BLaER1 treated with 17β-estradiol and CSF1 and Interleukin-3, amounts not matched to agents 10 nM and 100 nM (cell line): ENCODE data around the gene KCNA3.
A peak's percentile ranks its signal among the peaks of the same experiment; 100 is the strongest.

Source experiments
- H3K27ac ChIP-seq, 11 experiments: shearing (Covaris generic); formaldehyde crosslinking; 2 replicates each; pipeline ENCODE4 v1.8.1; 2022
- H3K27me3 ChIP-seq, 11 experiments: shearing (Covaris generic); formaldehyde crosslinking; 2 replicates each; pipeline ENCODE4 v1.8.1; 2022
- H3K36me3 ChIP-seq, 11 experiments: shearing (Covaris generic); formaldehyde crosslinking; 2 replicates each; pipeline ENCODE4 v1.8.1; 2022
- H3K4me1 ChIP-seq, 10 experiments: shearing (Covaris generic); formaldehyde crosslinking; 2 replicates each; pipeline ENCODE4 v1.8.1; 2022
- H3K4me2 ChIP-seq, 11 experiments: shearing (Covaris generic); formaldehyde crosslinking; 2 replicates each; pipeline ENCODE4 v1.8.1; 2022
- H3K4me3 ChIP-seq, 10 experiments: shearing (Covaris generic); formaldehyde crosslinking; 2 replicates each; pipeline ENCODE4 v1.8.1; 2022
- H3K9ac ChIP-seq, 11 experiments: shearing (Covaris generic); formaldehyde crosslinking; 2 replicates each; pipeline ENCODE4 v1.8.1; 2022
- H3K9me3 ChIP-seq, 11 experiments: shearing (Covaris generic); formaldehyde crosslinking; replicated peaks in 1 of 11; 2 replicates each; pipeline ENCODE4 v1.8.1; 2022
- H4K20me1 ChIP-seq, 11 experiments: shearing (Covaris generic); formaldehyde crosslinking; 2 replicates each; pipeline ENCODE4 v1.8.1; 2022
- Cebpa-rat ChIP-seq, 11 experiments: shearing (Covaris generic); IDR thresholded peaks; 2 replicates each; pipeline ENCODE4 v1.8.1; 2022

Gene KCNA3

GRCh38 chr1:110657351-110657750 lies 17.4 kb downstream of the KCNA3 start:
- no peak overlapping the region for H3K4me3 ChIP-seq
- no peak for TF ChIP-seq Cebpa-rat (IDR thresholded peaks at IDR 0.05)
- no peaks in the 10 kb centered on the region for H3K9me3 ChIP-seq
- no peaks in the 10 kb centered on the region for H4K20me1 ChIP-seq
- H3K4me1 ChIP-seq: peaks cover 0 to 7% (median 0%) of the 10 kb centered on the region in 10 experiments; a peak in 4 of 20 replicates
- H3K4me2 ChIP-seq: no peak overlapping the region
- 0 out of 22 replicates have a peak, but pooled peaks cover 0 to 5% (median 0%) of the 10 kb centered on the region in 11 experiments for H3K36me3 ChIP-seq
- H3K9ac ChIP-seq: no peak overlapping the region
- H3K27me3 ChIP-seq: no peaks in the 10 kb centered on the region
- H3K27ac ChIP-seq: no peak overlapping the region

- Histone ChIP-seq H4K20me1 (no peaks in the 10 kb centered on the region), H3K36me3 (no peaks in the 10 kb centered on the region), H3K9ac (no peak overlapping the region), H3K4me3 (no peak overlapping the region), H3K27ac (no peak overlapping the region), H3K4me2 (no peak overlapping the region), H3K9me3 (0 out of 22 replicates have a peak, but pooled peaks cover 0 to under 1% (median 0%) of the 10 kb centered on the region in 11 experiments), H3K27me3 (no peaks in the 10 kb centered on the region), H3K4me1 (peaks cover 0 to 38% (median 10%) of the 10 kb centered on the region in 10 experiments; a peak in 15 of 20 replicates)
- no peak for TF ChIP-seq Cebpa-rat (IDR thresholded peaks at IDR 0.05)
Observed at GRCh38 chr1:110650609-110651008, 24.1 kb downstream of the KCNA3 start.

DNA sequence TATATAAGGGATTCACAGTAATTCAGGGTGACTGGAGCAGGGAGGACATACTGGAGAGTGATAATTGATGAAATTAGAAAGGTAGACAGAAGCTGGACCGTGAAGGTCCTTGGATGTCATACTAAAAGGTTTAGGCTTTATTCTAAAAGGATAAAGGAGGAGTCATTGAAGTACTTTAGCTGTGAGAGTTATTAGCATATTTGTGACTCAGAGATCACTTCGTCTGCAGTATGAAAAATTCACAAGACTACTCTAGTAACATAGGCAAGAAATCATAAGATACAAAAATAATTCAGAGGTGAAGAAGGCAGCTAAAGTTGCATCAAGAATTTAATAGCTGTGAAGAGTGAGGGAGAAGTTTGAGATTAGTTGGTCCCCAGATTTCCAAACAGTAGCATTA lies 26.3 kb downstream of the KCNA3 start:
- H3K27ac ChIP-seq: peak overlapping the region in 3 of 11 experiments; percentile 60 to 86 (median 82); a peak in 5 of 22 replicates
- no peak overlapping the region for H3K9ac ChIP-seq
- H3K36me3 ChIP-seq: no peaks in the 10 kb centered on the region
- peak overlapping the region in 3 of 11 experiments; percentile 61 to 87 (median 67); a peak in 3 of 22 replicates for H3K4me2 ChIP-seq
- TF ChIP-seq Cebpa-rat (IDR thresholded peaks at IDR 0.05): no peak
- peaks cover 0 to 5% (median 0%) of the 10 kb centered on the region in 11 experiments; a peak in 1 of 22 replicates for H3K9me3 ChIP-seq
- no peak overlapping the region for H3K4me3 ChIP-seq
- no peaks in the 10 kb centered on the region for H4K20me1 ChIP-seq
- no peaks in the 10 kb centered on the region for H3K27me3 ChIP-seq
- peaks cover 10 to 60% (median 21%) of the 10 kb centered on the region in 10 experiments; a peak in 18 of 20 replicates for H3K4me1 ChIP-seq

- TF ChIP-seq Cebpa-rat (IDR thresholded peaks at IDR 0.05): no peak
- Histone ChIP-seq H3K4me3 (no peak overlapping the region), H3K27me3 (no peaks in the 10 kb centered on the region), H3K9ac (no peak overlapping the region; a peak in 1 of 22 replicates), H4K20me1 (no peaks in the 10 kb centered on the region), H3K9me3 (peaks cover 0 to 5% (median 0%) of the 10 kb centered on the region in 11 experiments; a peak in 1 of 22 replicates), H3K4me1 (peaks cover 11 to 64% (median 22%) of the 10 kb centered on the region in 10 experiments; a peak in 18 of 20 replicates), H3K27ac (peak overlapping the region in 4 of 11 experiments; percentile 18 to 86 (median 71); a peak in 8 of 22 replicates), H3K4me2 (peak overlapping the region; percentile 5 to 87 (median 27); a peak in 18 of 22 replicates), H3K36me3 (no peaks in the 10 kb centered on the region)
Observed at GRCh38 chr1:110647254-110647891, 27.4 kb downstream of the KCNA3 start.

DNA sequence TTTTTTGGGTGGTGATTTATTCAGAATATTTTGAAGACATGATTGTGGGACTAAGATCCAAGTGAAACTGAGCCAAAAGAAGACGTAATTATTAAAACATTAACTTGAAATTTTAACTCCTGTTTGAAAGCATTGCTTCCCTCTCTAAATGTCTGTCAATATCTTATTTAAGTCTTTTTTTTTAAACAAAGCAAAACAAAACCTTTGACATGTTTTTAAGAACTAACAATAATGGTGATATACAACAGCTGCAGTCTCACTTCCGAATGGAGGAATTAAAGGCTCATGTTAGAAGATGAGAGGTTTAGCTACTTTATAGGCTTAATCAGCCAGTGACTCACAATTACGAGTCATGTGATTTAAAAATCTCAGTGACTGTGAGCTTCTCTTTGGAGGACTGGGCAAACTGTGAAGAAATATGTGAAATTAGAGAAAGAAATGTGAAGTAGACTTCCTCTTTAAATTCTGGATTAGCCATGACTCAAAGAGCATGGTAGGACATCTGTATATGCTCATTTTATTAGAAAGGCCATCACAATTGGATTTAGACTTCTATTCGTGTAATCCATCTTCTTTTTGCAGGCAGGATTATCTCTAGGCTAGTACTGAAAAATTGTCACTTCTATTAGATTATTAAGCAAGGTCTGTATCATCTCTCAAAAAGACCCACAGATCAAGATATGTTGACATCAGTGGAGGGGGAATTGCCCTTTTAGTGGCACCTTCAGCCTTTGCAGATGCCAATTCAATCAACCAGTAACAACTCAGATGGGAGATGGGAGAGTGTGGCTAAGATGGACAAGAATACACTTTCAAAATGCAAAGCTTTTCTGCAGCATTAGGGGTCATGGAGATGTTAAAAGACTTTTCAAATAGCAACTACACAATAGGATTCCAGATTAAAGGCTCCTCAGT lies 28.7 kb downstream of the KCNA3 start:
- Histone ChIP-seq H3K27ac (peak overlapping the region in 4 of 11 experiments; percentile 56 to 86 (median 71); a peak in 7 of 22 replicates), H3K9me3 (peaks cover 0 to 5% (median 0%) of the 10 kb centered on the region in 11 experiments; a peak in 1 of 22 replicates), H3K36me3 (no peaks in the 10 kb centered on the region), H3K27me3 (no peaks in the 10 kb centered on the region), H3K4me3 (no peak overlapping the region), H4K20me1 (no peaks in the 10 kb centered on the region), H3K4me2 (peak overlapping the region in 5 of 11 experiments; percentile 18 to 87 (median 61); a peak in 9 of 22 replicates), H3K9ac (peak overlapping the region in 2 of 11 experiments; percentile 29 to 38; a peak in 2 of 22 replicates), H3K4me1 (peaks cover 11 to 77% (median 28%) of the 10 kb centered on the region in 10 experiments; a peak in 18 of 20 replicates)
- TF ChIP-seq Cebpa-rat (IDR thresholded peaks at IDR 0.05): no peak

- H3K4me1 ChIP-seq: peaks cover 11 to 86% (median 29%) of the 10 kb centered on the region in 10 experiments; a peak in 18 of 20 replicates
- peak overlapping the region in 1 of 11 experiments; percentile 38; a peak in 1 of 22 replicates for H3K9ac ChIP-seq
- peak overlapping the region in 3 of 11 experiments; percentile 61 to 87 (median 67); a peak in 6 of 22 replicates for H3K4me2 ChIP-seq
- H3K9me3 ChIP-seq: peaks cover 0 to 5% (median 0%) of the 10 kb centered on the region in 11 experiments; a peak in 1 of 22 replicates
- no peak for TF ChIP-seq Cebpa-rat (IDR thresholded peaks at IDR 0.05)
- H4K20me1 ChIP-seq: no peaks in the 10 kb centered on the region
- peak overlapping the region in 4 of 11 experiments; percentile 36 to 86 (median 69); a peak in 7 of 22 replicates for H3K27ac ChIP-seq
- no peaks in the 10 kb centered on the region for H3K36me3 ChIP-seq
- H3K27me3 ChIP-seq: no peaks in the 10 kb centered on the region
- H3K4me3 ChIP-seq: no peak overlapping the region
Observed at GRCh38 chr1:110645211-110645610, 29.5 kb downstream of the KCNA3 start.

DNA sequence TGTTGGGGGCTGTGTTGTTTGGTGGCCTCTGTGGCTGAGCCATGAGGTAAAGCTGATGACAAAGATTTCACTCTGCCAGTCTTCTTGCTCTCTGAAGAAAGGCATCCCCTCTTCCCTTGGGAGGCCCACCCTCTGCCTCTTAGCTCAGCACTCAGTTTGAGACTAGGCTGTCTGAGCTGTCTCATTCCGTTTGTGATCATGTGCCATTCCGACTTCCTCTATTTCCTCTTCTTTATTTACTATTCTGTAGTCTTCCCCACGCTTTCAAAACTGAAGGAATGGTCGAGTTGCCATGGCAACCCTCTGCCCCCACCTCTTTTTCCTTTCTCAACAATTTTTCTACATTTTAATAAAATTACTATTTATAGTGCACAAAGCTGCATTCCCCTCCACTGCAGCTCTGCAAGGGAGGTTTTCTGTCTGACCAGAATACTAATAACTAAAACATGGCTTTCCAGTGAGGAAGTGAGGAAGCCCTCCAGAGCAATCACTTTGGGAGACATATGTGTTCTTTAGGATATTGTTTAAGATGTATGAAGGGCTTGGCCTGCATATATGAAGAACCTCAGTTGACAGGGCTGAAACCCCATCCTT lies 30.8 kb downstream of the KCNA3 start:
- Histone ChIP-seq H3K9ac (peak overlapping the region in 3 of 11 experiments; percentile 14 to 67 (median 57); a peak in 5 of 22 replicates), H3K4me2 (peak overlapping the region; percentile 9 to 87 (median 41); a peak in 21 of 22 replicates)

More for the DNA sequence above, 30.8 kb downstream of the KCNA3 start:
- peaks cover 11 to 98% (median 32%) of the 10 kb centered on the region in 10 experiments; a peak in 18 of 20 replicates for H3K4me1 ChIP-seq
- H3K9me3 ChIP-seq: peaks cover 0 to 5% (median 0%) of the 10 kb centered on the region in 11 experiments; a peak in 1 of 22 replicates
- no peak overlapping the region for H3K4me3 ChIP-seq
- H3K27me3 ChIP-seq: no peaks in the 10 kb centered on the region
- no peaks in the 10 kb centered on the region for H4K20me1 ChIP-seq
- H3K36me3 ChIP-seq: no peaks in the 10 kb centered on the region
- no peak for TF ChIP-seq Cebpa-rat (IDR thresholded peaks at IDR 0.05)
- peak overlapping the region in 5 of 11 experiments; percentile 12 to 86 (median 59); a peak in 8 of 22 replicates for H3K27ac ChIP-seq
